ENCODE results near the gene PHACTR3. TPM values are rescaled to one million over a fixed set of nuclear protein-coding genes. Genes with fewer than 3 reads are reported as not detected.

The PHACTR3 gene
- total RNA-seq, 1 donor from 2014 or later: 22.3 TPM

GRCh38 chr20:59631751-59632540, 27.6 kb downstream of the PHACTR3 start:
- no peaks in the 10 kb centered on the region for H3K36me3 Mint-ChIP-seq (ENCODE audit: low read depth)
- no peak overlapping the region for H3K4me3 Mint-ChIP-seq
- no peak for DNase-seq (ENCODE audit: low read depth, low spot score)
- H3K27me3 Mint-ChIP-seq (ENCODE audit: low read depth): peaks cover 50% of the 10 kb centered on the region
- peaks cover 15% of the 10 kb centered on the region for H3K4me1 Mint-ChIP-seq
- peaks cover 4% of the 10 kb centered on the region for H3K9me3 Mint-ChIP-seq
- H3K27ac Mint-ChIP-seq (ENCODE audit: unreplicated experiment): no peak overlapping the region
- no peak for TF ChIP-seq CTCF (conservative IDR thresholded peaks at IDR 0.05)

- Mint-ChIP-seq H3K27me3 (ENCODE audit: low read depth) (peaks cover 52% of the 10 kb centered on the region), H3K4me3 (no peak overlapping the region)
Measured at GRCh38 chr20:59632541-59633113, 28.3 kb downstream of the PHACTR3 start.

GRCh38 chr20:59633656-59634251, 29.4 kb downstream of the PHACTR3 start:
- Mint-ChIP-seq H3K4me1 (peaks cover 5% of the 10 kb centered on the region), H3K4me3 (no peak overlapping the region), H3K27me3 (ENCODE audit: low read depth) (peaks cover 55% of the 10 kb centered on the region), H3K27ac (ENCODE audit: unreplicated experiment) (no peak overlapping the region), H3K36me3 (ENCODE audit: low read depth) (no peaks in the 10 kb centered on the region), H3K9me3 (peaks cover 4% of the 10 kb centered on the region)
- DNase-seq (ENCODE audit: low read depth, low spot score): no peak
- TF ChIP-seq CTCF (conservative IDR thresholded peaks at IDR 0.05): no peak

More at GRCh38 chr20:59632541-59633113, 28.3 kb downstream of the PHACTR3 start:
- TF ChIP-seq CTCF (conservative IDR thresholded peaks at IDR 0.05): no peak
- no peaks in the 10 kb centered on the region for H3K36me3 Mint-ChIP-seq (ENCODE audit: low read depth)
- no peak overlapping the region for H3K27ac Mint-ChIP-seq (ENCODE audit: unreplicated experiment)
- no peak for DNase-seq (ENCODE audit: low read depth, low spot score)
- peaks cover 15% of the 10 kb centered on the region for H3K4me1 Mint-ChIP-seq
- no peaks in the 10 kb centered on the region for H3K9me3 Mint-ChIP-seq

GRCh38 chr20:59634435-59635005, 30.2 kb downstream of the PHACTR3 start:
- Mint-ChIP-seq H3K9me3 (peaks cover 4% of the 10 kb centered on the region), H3K36me3 (ENCODE audit: low read depth) (no peaks in the 10 kb centered on the region), H3K27ac (ENCODE audit: unreplicated experiment) (no peak overlapping the region)

More at GRCh38 chr20:59634435-59635005, 30.2 kb downstream of the PHACTR3 start:
- H3K27me3 Mint-ChIP-seq (ENCODE audit: low read depth): peaks cover 57% of the 10 kb centered on the region
- no peak for TF ChIP-seq CTCF (conservative IDR thresholded peaks at IDR 0.05)
- H3K4me1 Mint-ChIP-seq: peaks cover 5% of the 10 kb centered on the region
- DNase-seq (ENCODE audit: low read depth, low spot score): no peak
- H3K4me3 Mint-ChIP-seq: no peak overlapping the region
